ENCODE results near the gene BRAF. TPM values are rescaled to one million over a fixed set of nuclear protein-coding genes. Genes with fewer than 3 reads are reported as not detected.

Gene BRAF
- total and polyA plus RNA-seq, 2 of the 8 experiments (the other 6 are each of a cell fraction or from before 2014, with no cell fraction given) = 11.4 to 32.6 TPM

GRCh38 chr7:140883378-140883777 is 41.4 kb downstream of the BRAF start (continued):
- TF ChIP-seq, protein P1, sequence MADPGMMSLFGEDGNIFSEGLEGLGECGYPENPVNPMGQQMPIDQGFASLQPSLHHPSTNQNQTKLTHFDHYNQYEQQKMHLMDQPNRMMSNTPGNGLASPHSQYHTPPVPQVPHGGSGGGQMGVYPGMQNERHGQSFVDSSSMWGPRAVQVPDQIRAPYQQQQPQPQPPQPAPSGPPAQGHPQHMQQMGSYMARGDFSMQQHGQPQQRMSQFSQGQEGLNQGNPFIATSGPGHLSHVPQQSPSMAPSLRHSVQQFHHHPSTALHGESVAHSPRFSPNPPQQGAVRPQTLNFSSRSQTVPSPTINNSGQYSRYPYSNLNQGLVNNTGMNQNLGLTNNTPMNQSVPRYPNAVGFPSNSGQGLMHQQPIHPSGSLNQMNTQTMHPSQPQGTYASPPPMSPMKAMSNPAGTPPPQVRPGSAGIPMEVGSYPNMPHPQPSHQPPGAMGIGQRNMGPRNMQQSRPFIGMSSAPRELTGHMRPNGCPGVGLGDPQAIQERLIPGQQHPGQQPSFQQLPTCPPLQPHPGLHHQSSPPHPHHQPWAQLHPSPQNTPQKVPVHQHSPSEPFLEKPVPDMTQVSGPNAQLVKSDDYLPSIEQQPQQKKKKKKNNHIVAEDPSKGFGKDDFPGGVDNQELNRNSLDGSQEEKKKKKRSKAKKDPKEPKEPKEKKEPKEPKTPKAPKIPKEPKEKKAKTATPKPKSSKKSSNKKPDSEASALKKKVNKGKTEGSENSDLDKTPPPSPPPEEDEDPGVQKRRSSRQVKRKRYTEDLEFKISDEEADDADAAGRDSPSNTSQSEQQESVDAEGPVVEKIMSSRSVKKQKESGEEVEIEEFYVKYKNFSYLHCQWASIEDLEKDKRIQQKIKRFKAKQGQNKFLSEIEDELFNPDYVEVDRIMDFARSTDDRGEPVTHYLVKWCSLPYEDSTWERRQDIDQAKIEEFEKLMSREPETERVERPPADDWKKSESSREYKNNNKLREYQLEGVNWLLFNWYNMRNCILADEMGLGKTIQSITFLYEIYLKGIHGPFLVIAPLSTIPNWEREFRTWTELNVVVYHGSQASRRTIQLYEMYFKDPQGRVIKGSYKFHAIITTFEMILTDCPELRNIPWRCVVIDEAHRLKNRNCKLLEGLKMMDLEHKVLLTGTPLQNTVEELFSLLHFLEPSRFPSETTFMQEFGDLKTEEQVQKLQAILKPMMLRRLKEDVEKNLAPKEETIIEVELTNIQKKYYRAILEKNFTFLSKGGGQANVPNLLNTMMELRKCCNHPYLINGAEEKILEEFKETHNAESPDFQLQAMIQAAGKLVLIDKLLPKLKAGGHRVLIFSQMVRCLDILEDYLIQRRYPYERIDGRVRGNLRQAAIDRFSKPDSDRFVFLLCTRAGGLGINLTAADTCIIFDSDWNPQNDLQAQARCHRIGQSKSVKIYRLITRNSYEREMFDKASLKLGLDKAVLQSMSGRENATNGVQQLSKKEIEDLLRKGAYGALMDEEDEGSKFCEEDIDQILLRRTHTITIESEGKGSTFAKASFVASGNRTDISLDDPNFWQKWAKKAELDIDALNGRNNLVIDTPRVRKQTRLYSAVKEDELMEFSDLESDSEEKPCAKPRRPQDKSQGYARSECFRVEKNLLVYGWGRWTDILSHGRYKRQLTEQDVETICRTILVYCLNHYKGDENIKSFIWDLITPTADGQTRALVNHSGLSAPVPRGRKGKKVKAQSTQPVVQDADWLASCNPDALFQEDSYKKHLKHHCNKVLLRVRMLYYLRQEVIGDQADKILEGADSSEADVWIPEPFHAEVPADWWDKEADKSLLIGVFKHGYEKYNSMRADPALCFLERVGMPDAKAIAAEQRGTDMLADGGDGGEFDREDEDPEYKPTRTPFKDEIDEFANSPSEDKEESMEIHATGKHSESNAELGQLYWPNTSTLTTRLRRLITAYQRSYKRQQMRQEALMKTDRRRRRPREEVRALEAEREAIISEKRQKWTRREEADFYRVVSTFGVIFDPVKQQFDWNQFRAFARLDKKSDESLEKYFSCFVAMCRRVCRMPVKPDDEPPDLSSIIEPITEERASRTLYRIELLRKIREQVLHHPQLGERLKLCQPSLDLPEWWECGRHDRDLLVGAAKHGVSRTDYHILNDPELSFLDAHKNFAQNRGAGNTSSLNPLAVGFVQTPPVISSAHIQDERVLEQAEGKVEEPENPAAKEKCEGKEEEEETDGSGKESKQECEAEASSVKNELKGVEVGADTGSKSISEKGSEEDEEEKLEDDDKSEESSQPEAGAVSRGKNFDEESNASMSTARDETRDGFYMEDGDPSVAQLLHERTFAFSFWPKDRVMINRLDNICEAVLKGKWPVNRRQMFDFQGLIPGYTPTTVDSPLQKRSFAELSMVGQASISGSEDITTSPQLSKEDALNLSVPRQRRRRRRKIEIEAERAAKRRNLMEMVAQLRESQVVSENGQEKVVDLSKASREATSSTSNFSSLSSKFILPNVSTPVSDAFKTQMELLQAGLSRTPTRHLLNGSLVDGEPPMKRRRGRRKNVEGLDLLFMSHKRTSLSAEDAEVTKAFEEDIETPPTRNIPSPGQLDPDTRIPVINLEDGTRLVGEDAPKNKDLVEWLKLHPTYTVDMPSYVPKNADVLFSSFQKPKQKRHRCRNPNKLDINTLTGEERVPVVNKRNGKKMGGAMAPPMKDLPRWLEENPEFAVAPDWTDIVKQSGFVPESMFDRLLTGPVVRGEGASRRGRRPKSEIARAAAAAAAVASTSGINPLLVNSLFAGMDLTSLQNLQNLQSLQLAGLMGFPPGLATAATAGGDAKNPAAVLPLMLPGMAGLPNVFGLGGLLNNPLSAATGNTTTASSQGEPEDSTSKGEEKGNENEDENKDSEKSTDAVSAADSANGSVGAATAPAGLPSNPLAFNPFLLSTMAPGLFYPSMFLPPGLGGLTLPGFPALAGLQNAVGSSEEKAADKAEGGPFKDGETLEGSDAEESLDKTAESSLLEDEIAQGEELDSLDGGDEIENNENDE (IDR thresholded peaks at IDR 0.05; ENCODE audit: insufficient replicate concordance, low read length) = no peak
- TF ChIP-seq RAD21 (IDR thresholded peaks at IDR 0.05 in 1 of 2, conservative IDR thresholded peaks at IDR 0.05 in 1 of 2; ENCODE audit: low read depth in 2 of 2, low read length in 2 of 2) = no peak
- TF ChIP-seq CHD1 (IDR thresholded peaks at IDR 0.05; ENCODE audit: low read depth, low read length) = no peak
